Measurements from ENCODE around the gene CALD1.
A peak's percentile ranks its signal among the peaks of the same experiment; 100 is the strongest.

CALD1 gene

GRCh38 chr7:134834689-134835462, 55.4 kb downstream of the CALD1 start:
- peak; percentile 88 for DNase-seq (ENCODE audit: low read depth)
- H3K4me3 ChIP-seq (ENCODE audit: control insufficient read depth, low read depth, low read length): no peak overlapping the region
- TF ChIP-seq CTCF (conservative IDR thresholded peaks at IDR 0.05; ENCODE audit: control insufficient read depth, insufficient read depth, low read depth, low read length): no peak

GRCh38 chr7:134835463-134835823, 56.0 kb downstream of the CALD1 start:
- DNase-seq (ENCODE audit: low read depth): peak; percentile 56
- no peak for TF ChIP-seq CTCF (conservative IDR thresholded peaks at IDR 0.05; ENCODE audit: control insufficient read depth, insufficient read depth, low read depth, low read length)
- H3K4me3 ChIP-seq (ENCODE audit: control insufficient read depth, low read depth, low read length): no peak overlapping the region

- TF ChIP-seq CTCF (conservative IDR thresholded peaks at IDR 0.05; ENCODE audit: control insufficient read depth, insufficient read depth, low read depth, low read length): no peak
- DNase-seq (ENCODE audit: low read depth): peak; percentile 98
- H3K4me3 ChIP-seq (ENCODE audit: control insufficient read depth, low read depth, low read length): peak overlapping the region; percentile 12
These were observed 57.0 kb downstream of the CALD1 start for GRCh38 chr7:134836447-134836846.

GRCh38 chr7:134839298-134839697, 59.9 kb downstream of the CALD1 start:
- H3K4me3 ChIP-seq (ENCODE audit: control insufficient read depth, low read depth, low read length): no peak overlapping the region
- DNase-seq (ENCODE audit: low read depth): peak; percentile 56
- no peak for TF ChIP-seq CTCF (conservative IDR thresholded peaks at IDR 0.05; ENCODE audit: control insufficient read depth, insufficient read depth, low read depth, low read length)

- no peak overlapping the region for H3K4me3 ChIP-seq (ENCODE audit: control insufficient read depth, low read depth, low read length)
- no peak for TF ChIP-seq CTCF (conservative IDR thresholded peaks at IDR 0.05; ENCODE audit: control insufficient read depth, insufficient read depth, low read depth, low read length)
- no peak for DNase-seq (ENCODE audit: low read depth)
These were observed 62.6 kb downstream of the CALD1 start for GRCh38 chr7:134842062-134842461.

- no peak overlapping the region for H3K4me3 ChIP-seq (ENCODE audit: control insufficient read depth, low read depth, low read length)
- DNase-seq (ENCODE audit: low read depth): no peak
- no peak for TF ChIP-seq CTCF (conservative IDR thresholded peaks at IDR 0.05; ENCODE audit: control insufficient read depth, insufficient read depth, low read depth, low read length)
These were observed 63.5 kb downstream of the CALD1 start for GRCh38 chr7:134842886-134843430.

All from fibroblast of mammary gland (primary cell).